K562 treated with DMSO at 1 percent for 4 hours (cell line): ENCODE data around the gene GCGR. TPM values are rescaled to one million over a fixed set of nuclear protein-coding genes. Genes with fewer than 3 reads are reported as not detected.

Experiments
- total RNA-seq: library from RNA; unstranded; fragments of 300-600 nt; gene quantifications from 2 replicates; pipeline ENCODE4 v1.2.3, GENCODE V29; 2022; ENCODE audit not compliant: insufficient read depth

The GCGR gene
- not detected in 2 replicates for total RNA-seq

GRCh38 chr17:81803728-81804558, at the start of gene GCGR:
GCGR (plus strand) TSS chr17:81804150; CDS start chr17:81809019, 4,869 bp downstream.

GRCh38 chr17:81833160-81833920, 29.4 kb downstream of the GCGR start, which contains the start of gene MCRIP1:
MCRIP1 (minus strand) TSS chr17:81833291; CDS start chr17:81824506, 8,785 bp downstream.

GRCh38 chr17:81834831-81835267, 30.9 kb downstream of the GCGR start, which contains the start of gene PPP1R27:
PPP1R27 (minus strand) TSS chr17:81835050; CDS start chr17:81834953, 97 bp downstream.

GRCh38 chr17:81859906-81860755, 56.2 kb downstream of the GCGR start, which contains the start of gene P4HB:
P4HB (minus strand) TSS chr17:81860535; CDS start chr17:81860471, 64 bp downstream.

Other genes starting within 250 kb of the GCGR start
- 96.3 and 121 TPM in 2 replicates for gene NPLOC4, start 167.0 kb upstream of the GCGR start, total RNA-seq
- 0.47 and 0.97 TPM in 2 replicates for gene TSPAN10, start 167.0 kb upstream of the GCGR start, total RNA-seq
- not detected in 2 replicates for gene PDE6G, start 147.6 kb upstream of the GCGR start, total RNA-seq
- 68.0 and 74.2 TPM in 2 replicates for gene OXLD1, start 137.5 kb upstream of the GCGR start, total RNA-seq
- gene CCDC137, start 137.4 kb upstream of the GCGR start, total RNA-seq = 31.8 and 43.8 TPM in 2 replicates
- gene ARL16, start 120.4 kb upstream of the GCGR start, total RNA-seq = 25.4 and 27.2 TPM in 2 replicates
- 116 and 118 TPM in 2 replicates for gene HGS, start 120.1 kb upstream of the GCGR start, total RNA-seq
- 103 and 114 TPM in 2 replicates for gene MRPL12, start 100.8 kb upstream of the GCGR start, total RNA-seq
- 51.4 and 52.8 TPM in 2 replicates for gene SLC25A10, start 91.9 kb upstream of the GCGR start, total RNA-seq
- 105 and 145 TPM in 2 replicates for gene MCRIP1, start 29.1 kb downstream of the GCGR start, total RNA-seq
- 0.64 TPM in 1 of 2 replicates, not detected in the other for gene PPP1R27, start 30.9 kb downstream of the GCGR start, total RNA-seq
- gene P4HB, start 56.4 kb downstream of the GCGR start, total RNA-seq = 890 and 899 TPM in 2 replicates
- 224 and 227 TPM in 2 replicates for gene ARHGDIA, start 67.2 kb downstream of the GCGR start, total RNA-seq
- gene ALYREF, start 87.4 kb downstream of the GCGR start, total RNA-seq = 137 TPM in 2 replicates
- gene ANAPC11, start 87.6 kb downstream of the GCGR start, total RNA-seq = 407 and 464 TPM in 2 replicates
- 5.4 and 6.4 TPM in 2 replicates for gene NPB, start 98.1 kb downstream of the GCGR start, total RNA-seq
- gene PCYT2, start 107.2 kb downstream of the GCGR start, total RNA-seq = 64.0 and 70.6 TPM in 2 replicates
- 39.9 and 50.2 TPM in 2 replicates for gene SIRT7, start 114.0 kb downstream of the GCGR start, total RNA-seq
- gene MAFG, start 123.6 kb downstream of the GCGR start, total RNA-seq = 53.0 and 64.9 TPM in 2 replicates
- gene PYCR1, start 133.2 kb downstream of the GCGR start, total RNA-seq = 323 and 368 TPM in 2 replicates
- 0.24 TPM in 1 of 2 replicates, not detected in the other for gene MYADML2, start 143.1 kb downstream of the GCGR start, total RNA-seq
- gene NOTUM, start 157.0 kb downstream of the GCGR start, total RNA-seq = 8.8 and 9.4 TPM in 2 replicates
- 31.8 and 46.0 TPM in 2 replicates for gene ASPSCR1, start 173.5 kb downstream of the GCGR start, total RNA-seq
- 145 and 154 TPM in 2 replicates for gene CENPX, start 218.7 kb downstream of the GCGR start, total RNA-seq
- gene LRRC45, start 219.2 kb downstream of the GCGR start, total RNA-seq = 10.6 and 11.1 TPM in 2 replicates
- gene RAC3, start 227.5 kb downstream of the GCGR start, total RNA-seq = 106 and 109 TPM in 2 replicates
- 231 and 240 TPM in 2 replicates for gene DCXR, start 233.5 kb downstream of the GCGR start, total RNA-seq
- gene RFNG, start 247.7 kb downstream of the GCGR start, total RNA-seq = 33.4 and 43.0 TPM in 2 replicates
- 132 and 142 TPM in 2 replicates for gene GPS1, start 247.7 kb downstream of the GCGR start, total RNA-seq